Measurements from ENCODE around the gene R3HDM2. TPM values are rescaled to one million over a fixed set of nuclear protein-coding genes. Genes with fewer than 3 reads are reported as not detected.

R3HDM2 gene
- total RNA-seq, 4 donors from 2014 or later = 43.4 to 97.6 (median 65.1) TPM

DNA sequence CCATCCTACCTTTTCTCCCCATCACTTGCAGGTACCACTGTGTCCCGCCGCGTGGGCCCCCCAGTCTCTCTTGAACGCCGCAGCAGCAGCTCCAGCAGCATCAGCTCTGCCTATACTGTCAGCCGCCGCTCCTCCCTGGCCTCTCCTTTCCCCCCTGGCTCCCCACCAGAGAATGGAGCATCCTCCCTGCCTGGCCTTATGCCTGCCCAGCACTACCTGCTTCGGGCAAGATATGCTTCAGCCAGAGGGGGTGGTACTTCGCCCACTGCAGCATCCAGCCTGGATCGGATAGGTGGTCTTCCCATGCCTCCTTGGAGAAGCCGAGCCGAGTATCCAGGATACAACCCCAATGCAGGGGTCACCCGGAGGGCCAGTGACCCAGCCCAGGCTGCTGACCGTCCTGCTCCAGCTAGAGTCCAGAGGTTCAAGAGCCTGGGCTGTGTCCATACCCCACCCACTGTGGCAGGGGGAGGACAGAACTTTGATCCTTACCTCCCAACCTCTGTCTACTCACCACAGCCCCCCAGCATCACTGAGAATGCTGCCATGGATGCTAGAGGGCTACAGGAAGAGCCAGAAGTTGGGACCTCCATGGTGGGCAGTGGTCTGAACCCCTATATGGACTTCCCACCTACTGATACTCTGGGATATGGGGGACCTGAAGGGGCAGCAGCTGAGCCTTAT lies 39.6 kb upstream of the R3HDM2 start:
- no peaks in the 10 kb centered on the region for H3K9me3 ChIP-seq
- TF ChIP-seq EP300 (IDR thresholded peaks at IDR 0.05) (no peak), POLR2AphosphoS5 (IDR thresholded peaks at IDR 0.05) (no peak)
- 98% methylated on average over 10 of the region's 14 CpGs for WGBS
- DNase-seq (ENCODE audit: low spot score in 2 of 2) = no peak
- H3K4me3 ChIP-seq = no peak overlapping the region
- H3K4me1 ChIP-seq = peaks cover 7% of the 10 kb centered on the region
- H3K27me3 ChIP-seq = peaks cover 26% of the 10 kb centered on the region
- no peak overlapping the region for H3K27ac ChIP-seq
- peaks cover 5% of the 10 kb centered on the region for H3K36me3 ChIP-seq

- H3K4me3 ChIP-seq = no peak overlapping the region
- peaks cover 5% of the 10 kb centered on the region for H3K36me3 ChIP-seq
- WGBS = 89% methylated on average over 7 of the region's 10 CpGs
- no peaks in the 10 kb centered on the region for H3K4me1 ChIP-seq
- no peak for TF ChIP-seq POLR2A (IDR thresholded peaks at IDR 0.05)
- TF ChIP-seq POLR2AphosphoS5 (IDR thresholded peaks at IDR 0.05) = no peak
- TF ChIP-seq EP300 (IDR thresholded peaks at IDR 0.05) = no peak
- TF ChIP-seq, protein P1, sequence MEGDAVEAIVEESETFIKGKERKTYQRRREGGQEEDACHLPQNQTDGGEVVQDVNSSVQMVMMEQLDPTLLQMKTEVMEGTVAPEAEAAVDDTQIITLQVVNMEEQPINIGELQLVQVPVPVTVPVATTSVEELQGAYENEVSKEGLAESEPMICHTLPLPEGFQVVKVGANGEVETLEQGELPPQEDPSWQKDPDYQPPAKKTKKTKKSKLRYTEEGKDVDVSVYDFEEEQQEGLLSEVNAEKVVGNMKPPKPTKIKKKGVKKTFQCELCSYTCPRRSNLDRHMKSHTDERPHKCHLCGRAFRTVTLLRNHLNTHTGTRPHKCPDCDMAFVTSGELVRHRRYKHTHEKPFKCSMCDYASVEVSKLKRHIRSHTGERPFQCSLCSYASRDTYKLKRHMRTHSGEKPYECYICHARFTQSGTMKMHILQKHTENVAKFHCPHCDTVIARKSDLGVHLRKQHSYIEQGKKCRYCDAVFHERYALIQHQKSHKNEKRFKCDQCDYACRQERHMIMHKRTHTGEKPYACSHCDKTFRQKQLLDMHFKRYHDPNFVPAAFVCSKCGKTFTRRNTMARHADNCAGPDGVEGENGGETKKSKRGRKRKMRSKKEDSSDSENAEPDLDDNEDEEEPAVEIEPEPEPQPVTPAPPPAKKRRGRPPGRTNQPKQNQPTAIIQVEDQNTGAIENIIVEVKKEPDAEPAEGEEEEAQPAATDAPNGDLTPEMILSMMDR (IDR thresholded peaks at IDR 0.05) = no peak
- H3K9me3 ChIP-seq = no peaks in the 10 kb centered on the region
- H3K27me3 ChIP-seq = peaks cover 18% of the 10 kb centered on the region
- H3K27ac ChIP-seq = no peak overlapping the region
- DNase-seq (ENCODE audit: low spot score in 2 of 2) = no peak
Observed at GRCh38 chr12:57469296-57470164, 38.7 kb upstream of the R3HDM2 start.

- DNase-seq (ENCODE audit: low spot score in 2 of 2) = no peak
- WGBS = 56% methylated on average over 11 of the region's 11 CpGs
Observed at GRCh38 chr12:57467915-57468314, 37.1 kb upstream of the R3HDM2 start.

DNA sequence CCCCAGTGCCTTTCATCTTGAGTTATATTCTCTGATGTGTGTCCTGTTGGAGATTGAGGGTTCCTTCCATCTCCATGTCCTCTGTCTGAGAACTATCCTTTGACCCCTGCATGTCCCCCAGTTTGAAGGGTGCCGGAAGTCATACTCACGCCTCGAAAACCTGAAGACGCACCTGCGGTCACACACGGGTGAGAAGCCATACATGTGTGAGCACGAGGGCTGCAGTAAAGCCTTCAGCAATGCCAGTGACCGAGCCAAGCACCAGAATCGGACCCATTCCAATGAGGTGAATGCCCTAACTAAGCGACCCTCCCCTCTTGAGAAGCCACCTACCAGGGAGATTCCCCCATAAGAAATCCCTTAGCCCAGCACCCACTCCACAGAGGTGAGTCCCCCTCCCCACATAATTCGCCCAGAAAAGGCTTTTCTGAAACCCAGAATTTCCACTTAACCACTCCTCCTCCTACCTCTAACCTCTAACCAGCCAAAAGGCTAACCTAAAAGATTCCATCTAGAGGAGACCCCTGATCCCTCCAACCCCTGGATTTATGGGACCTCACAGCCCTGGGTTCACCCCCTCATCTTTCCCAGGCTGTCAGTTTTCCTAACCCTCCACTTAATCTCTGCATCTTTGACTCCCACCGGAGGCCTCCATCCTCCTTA lies 36.5 kb upstream of the R3HDM2 start:
- 88% methylated on average over 12 of the region's 12 CpGs for WGBS
- H3K9me3 ChIP-seq = no peaks in the 10 kb centered on the region
- peaks cover 5% of the 10 kb centered on the region for H3K36me3 ChIP-seq
- DNase-seq (ENCODE audit: low spot score in 2 of 2) = no peak
- H3K4me3 ChIP-seq = no peak overlapping the region
- H3K27me3 ChIP-seq = peaks cover 12% of the 10 kb centered on the region
- H3K4me1 ChIP-seq = peaks cover 6% of the 10 kb centered on the region
- no peak overlapping the region for H3K27ac ChIP-seq
- TF ChIP-seq EP300 (IDR thresholded peaks at IDR 0.05) (no peak), POLR2A (IDR thresholded peaks at IDR 0.05) (no peak), POLR2AphosphoS5 (IDR thresholded peaks at IDR 0.05) (no peak)
- TF ChIP-seq, protein P1 (IDR thresholded peaks at IDR 0.05) = no peak

More at GRCh38 chr12:57467915-57468314, 37.1 kb upstream of the R3HDM2 start:
- TF ChIP-seq EP300 (IDR thresholded peaks at IDR 0.05) (no peak), POLR2A (IDR thresholded peaks at IDR 0.05) (no peak), POLR2AphosphoS5 (IDR thresholded peaks at IDR 0.05) (no peak)
- TF ChIP-seq, protein P1 (IDR thresholded peaks at IDR 0.05) = no peak
- Histone ChIP-seq H3K9me3 (no peaks in the 10 kb centered on the region), H3K27me3 (peaks cover 14% of the 10 kb centered on the region), H3K27ac (no peak overlapping the region), H3K36me3 (peaks cover 5% of the 10 kb centered on the region), H3K4me1 (peaks cover under 1% of the 10 kb centered on the region), H3K4me3 (no peak overlapping the region)

GRCh38 chr12:57465747-57466505 lies 35.1 kb upstream of the R3HDM2 start:
- no peak for DNase-seq (ENCODE audit: low spot score in 2 of 2)
- WGBS = 80% methylated on average over 12 of the region's 14 CpGs
- Histone ChIP-seq H3K4me1 (peaks cover 20% of the 10 kb centered on the region), H3K27me3 (peaks cover 4% of the 10 kb centered on the region), H3K36me3 (peaks cover under 1% of the 10 kb centered on the region), H3K27ac (no peak overlapping the region), H3K4me3 (no peak overlapping the region), H3K9me3 (no peaks in the 10 kb centered on the region)
- TF ChIP-seq EP300 (IDR thresholded peaks at IDR 0.05) (no peak), POLR2A (IDR thresholded peaks at IDR 0.05) (no peak), POLR2AphosphoS5 (IDR thresholded peaks at IDR 0.05) (no peak)
- TF ChIP-seq, protein P1 (IDR thresholded peaks at IDR 0.05) = no peak

All from suprapubic skin (tissue), 4 donors.